Stimulated activated CD4-positive, alpha-beta T cell treated with anti-CD3 and anti-CD28 coated beads, Interleukin-2, amount 100 ng/mL, for 24 hours (primary cell): Measurements from ENCODE around the gene XXYLT1.
"Not testable (repeated sequence)": the region's sequence is repeated elsewhere in the genome, so short reads cannot be mapped to it uniquely, and the experiment has no call there.

ENCODE experiments used
- DNase-seq, 2 donors: peaks; one replicate each; pipeline ENCODE4 v3.0.0-alpha.2; 2020

The XXYLT1 gene, protein sequence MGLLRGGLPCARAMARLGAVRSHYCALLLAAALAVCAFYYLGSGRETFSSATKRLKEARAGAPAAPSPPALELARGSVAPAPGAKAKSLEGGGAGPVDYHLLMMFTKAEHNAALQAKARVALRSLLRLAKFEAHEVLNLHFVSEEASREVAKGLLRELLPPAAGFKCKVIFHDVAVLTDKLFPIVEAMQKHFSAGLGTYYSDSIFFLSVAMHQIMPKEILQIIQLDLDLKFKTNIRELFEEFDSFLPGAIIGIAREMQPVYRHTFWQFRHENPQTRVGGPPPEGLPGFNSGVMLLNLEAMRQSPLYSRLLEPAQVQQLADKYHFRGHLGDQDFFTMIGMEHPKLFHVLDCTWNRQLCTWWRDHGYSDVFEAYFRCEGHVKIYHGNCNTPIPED

DNA sequence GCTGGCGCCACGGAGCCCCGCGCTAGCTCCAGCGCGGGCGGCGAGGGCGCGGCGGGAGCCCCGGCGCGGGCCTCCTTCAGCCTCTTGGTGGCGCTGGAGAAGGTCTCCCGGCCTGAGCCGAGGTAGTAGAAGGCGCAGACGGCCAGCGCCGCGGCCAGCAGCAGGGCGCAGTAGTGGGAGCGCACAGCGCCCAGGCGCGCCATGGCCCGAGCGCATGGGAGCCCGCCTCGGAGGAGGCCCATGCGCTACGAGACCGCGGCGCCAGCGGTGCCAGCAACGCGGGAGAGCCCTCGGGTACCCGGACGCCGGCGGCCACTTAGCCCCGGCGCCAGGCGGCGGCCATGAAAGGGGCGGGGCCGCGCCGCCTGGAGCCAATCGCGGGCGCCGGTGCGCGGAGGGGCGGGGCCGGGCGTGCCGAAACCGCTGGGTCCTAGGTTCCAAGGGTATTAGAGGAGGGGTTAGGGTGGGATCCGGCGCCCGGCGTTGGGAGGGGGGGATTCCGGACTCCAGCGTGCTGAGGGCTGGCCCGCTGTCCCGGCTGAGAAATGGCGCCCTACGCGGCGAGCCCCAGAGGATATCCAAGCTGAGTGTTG lies at the start of gene XXYLT1:
Gene XXYLT1, minus strand, starts transcription at position 343 of the 593 bp plus-strand sequence. Its CDS starts 101 bp downstream, at position 242.
- peak; percentile 89 to 92 for DNase-seq

DNA sequence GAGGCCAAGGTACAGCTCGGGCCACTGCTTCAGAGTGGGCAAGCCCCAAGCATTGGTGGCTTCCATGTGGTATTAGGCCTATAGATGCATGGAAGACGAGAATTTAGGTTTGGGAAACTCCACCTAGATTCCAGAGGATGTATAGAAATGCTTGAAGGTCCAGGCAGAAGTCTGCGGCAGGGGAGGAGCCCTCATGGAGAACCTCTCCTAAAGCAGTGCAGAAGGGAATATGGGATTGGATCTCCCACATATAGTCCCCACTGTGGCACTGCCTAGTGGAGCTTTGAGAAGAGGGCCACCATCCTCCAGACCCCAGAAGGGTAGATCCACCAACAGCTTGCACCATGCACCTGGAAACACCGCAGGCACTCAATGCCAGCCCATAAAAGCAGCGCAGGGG lies 48.1 kb upstream of the XXYLT1 start:
- DNase-seq, result no peak

DNA sequence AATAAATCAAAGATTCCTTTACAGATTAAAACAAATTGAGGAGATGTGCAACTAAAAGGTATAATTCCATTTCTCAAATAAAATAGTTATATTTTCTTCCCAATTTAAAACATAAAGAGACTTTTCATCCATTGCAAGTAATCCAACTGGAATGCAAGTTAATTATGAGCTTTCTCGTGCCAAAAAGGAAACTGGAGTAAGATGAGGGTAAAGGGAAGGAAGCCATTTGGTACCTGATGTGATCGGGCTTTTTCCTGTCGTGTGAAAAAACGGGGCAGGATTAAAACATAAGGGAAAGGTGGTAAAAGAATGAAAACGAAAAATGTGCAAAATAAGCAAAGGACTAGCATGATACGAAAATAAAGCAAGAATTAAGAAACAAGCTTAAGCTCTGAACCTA lies 41.8 kb upstream of the XXYLT1 start:
- no peak for DNase-seq

DNA sequence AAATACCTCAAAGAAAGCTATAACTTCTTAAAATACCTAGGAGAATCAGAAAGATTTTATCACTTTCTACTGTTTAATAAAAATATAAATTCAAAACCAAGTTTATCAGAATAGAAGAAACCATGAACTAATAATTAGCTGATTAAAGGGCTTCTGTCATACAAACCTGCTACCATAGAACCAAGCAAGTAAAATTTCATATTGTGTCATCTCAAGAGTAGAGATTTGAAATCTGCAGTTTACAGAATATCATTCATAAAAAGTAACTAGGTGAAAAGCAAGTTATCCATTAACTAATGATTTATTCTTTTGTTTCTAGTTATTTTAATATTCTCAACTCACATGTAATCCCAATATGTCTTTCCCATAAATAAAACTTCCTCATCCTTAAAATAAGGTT lies 36.8 kb upstream of the XXYLT1 start:
- DNase-seq, result no peak

DNA sequence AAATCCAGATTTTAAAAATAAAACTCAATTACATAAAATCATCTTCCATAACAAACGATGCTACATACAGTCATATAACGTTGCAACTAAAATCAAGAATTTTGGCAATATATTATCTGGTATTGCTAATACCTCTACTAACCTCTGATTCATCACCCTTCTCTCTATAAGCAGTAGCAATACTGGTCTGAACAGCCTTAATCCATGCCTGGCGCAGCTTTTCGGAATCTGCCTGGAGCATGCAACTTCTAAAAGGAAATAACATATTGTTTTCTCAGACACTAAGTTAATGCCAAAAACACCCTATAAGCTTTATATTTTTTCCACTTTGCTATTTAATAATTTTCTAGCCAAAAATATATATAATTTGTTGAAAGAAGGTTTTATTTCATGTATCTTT lies 35.4 kb upstream of the XXYLT1 start:
- DNase-seq, result no peak

DNA sequence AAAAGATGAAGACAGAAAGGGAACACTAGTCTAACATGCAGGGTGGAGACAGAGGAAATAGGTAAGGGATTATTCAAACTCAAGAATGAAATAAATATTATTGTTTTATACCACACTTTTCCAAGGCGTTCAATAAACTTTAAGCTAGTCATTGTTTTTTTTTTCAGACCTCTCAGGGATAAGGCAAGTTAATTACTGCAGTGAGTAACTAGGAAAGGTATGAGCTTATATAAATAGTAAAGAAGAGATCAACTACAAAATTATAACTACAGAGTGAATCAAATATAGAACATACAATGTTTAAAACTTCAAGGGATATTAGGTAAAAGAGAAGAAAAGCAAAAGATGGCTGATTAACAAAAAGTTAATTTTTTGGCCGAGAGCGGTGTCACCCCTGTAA lies 31.5 kb upstream of the XXYLT1 start:
- no peak for DNase-seq

DNA sequence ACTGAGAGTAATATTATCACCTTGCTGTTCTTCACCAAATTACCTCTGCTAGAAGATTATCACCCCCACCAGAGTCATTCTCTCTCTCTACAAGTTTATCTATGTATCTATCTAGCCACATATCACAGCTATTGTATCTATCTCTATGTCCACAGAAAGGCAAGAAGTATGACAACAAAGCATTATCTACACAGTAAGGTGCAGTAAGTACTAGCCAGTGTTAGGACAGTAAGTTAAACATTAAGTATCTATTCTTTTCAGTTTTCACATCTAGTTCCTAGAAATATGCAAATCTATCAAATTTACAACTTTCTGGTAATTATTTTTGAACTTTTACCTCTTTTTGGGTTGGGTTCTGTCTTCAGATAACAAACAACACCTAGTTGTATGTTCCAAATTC lies 26.5 kb upstream of the XXYLT1 start:
- DNase-seq, result no peak

DNA sequence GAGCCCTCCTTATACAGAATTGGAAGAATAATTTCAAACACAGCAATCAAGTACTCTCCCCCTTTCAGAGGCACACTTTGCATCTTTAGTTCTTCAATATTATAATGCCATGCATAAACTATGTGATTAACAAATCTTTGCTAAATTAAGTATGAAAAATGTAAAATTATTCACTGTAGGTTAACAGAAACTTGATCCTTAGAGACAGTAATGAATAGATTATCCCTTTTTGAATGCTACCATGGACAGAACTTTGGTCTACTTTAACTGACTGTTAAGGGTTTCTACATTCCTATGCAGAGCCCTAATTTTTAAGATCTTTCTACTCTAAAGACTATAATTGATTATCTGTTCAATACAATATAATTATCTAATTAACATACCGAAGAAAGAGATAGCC lies 25.7 kb upstream of the XXYLT1 start:
- DNase-seq, result no peak

DNA sequence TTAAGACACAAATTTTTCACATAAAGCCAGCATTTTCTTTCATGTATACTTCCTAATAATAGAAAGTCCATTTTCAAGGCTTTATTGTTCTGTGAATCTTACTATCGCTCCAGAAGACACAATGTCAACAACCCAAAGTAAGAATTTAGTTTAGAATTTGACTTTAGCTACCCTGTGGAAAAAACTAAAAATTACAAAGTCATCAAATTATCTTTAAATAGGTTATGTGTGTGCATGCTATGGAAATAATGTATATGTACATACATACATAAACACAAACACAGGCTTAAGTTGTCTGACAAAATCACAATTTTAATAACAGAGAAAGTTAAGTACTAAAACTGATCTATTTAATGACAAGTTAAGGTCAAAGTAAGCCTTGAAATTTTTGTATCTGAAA lies 20.2 kb upstream of the XXYLT1 start:
- no peak for DNase-seq

DNA sequence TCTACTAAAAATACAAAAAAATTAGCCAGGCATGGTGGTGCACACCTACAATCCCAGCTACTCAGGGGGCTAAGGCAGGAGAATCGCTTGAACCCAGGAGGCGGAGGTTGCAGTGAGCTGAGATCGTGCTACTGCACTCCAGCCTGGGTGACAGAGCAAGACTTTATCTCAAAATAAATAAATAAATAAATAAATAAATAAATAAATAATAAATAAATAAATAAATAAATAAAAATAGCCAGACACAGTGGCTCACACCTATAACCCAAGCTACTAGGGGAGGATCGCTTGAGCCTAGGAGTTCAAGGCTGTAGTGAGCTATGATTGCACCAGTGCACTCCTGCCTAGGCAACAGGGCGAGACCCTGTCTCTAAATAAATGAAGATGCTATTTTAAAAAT lies 19.7 kb upstream of the XXYLT1 start:
- DNase-seq, result not testable (repeated sequence)

DNA sequence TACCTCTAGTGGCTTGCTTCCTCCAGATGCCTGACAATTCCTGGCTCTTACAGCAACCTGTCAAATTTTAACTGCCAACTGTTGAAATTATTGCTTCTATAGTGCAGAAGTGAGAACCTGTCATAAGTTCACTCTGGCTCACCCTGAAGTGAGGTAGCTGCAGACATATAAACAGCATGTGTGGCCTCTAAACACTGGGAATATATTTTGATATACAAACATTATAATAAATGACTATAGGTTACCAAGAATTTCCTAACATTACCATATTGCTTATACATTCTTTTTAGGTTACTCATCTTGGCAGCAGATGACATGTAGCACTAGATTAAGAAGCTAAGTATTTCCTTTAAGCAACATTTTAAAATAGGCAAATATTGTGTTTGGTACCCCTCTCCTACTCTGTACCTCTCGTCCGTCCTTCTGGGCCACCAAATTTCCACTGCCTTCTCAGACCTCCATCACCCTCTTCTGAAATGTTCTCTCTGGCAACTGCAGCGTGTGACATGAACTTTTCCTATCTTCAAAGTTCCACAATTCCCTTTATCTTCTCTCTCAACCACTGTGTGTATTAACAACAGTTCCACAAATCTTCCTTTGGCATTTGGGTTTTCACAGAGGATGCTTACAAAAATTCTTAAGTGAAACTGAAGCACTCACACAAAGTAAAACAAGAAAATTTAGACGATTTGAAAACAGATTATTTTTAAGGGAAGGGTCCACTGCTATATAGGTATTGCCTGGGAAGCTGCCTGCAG lies 15.3 kb upstream of the XXYLT1 start:
- no peak for DNase-seq

DNA sequence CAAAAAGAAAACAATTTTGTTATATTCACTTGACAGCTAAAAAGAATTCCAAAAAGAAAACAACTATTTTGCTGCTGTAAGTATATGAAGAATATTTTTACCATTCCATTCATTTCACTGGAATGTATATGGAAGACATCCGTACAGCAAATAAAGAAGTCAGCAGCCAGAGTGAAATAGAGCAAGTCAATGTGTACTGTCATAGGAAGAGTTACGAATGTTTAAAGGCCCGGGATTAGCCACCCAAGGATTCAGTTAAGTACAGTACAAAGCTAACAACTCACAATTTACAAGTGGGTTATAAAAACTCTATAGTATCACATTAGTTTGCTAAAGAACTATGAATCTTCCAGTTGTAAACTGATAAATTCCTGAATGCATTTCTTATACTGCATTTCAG lies 14.4 kb upstream of the XXYLT1 start:
- no peak for DNase-seq

DNA sequence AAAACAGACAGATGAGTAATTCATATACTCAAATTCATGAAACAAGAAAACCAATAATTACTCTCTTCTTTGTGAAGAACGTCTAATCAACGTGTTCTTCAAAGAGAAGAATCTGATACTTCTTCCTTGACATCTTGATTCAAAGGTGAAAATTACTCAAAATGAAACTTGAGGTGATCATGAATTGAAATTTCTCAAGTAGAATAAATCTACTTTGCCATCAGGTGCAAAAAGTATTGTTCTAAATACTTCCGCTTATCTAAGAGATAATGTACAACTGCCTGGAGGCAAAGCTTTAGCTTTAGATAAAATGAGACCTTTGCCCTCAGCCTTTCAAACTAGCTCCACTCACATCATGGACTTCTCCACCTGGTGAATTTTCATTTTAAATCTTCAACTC lies 13.9 kb upstream of the XXYLT1 start:
- DNase-seq, result no peak

DNA sequence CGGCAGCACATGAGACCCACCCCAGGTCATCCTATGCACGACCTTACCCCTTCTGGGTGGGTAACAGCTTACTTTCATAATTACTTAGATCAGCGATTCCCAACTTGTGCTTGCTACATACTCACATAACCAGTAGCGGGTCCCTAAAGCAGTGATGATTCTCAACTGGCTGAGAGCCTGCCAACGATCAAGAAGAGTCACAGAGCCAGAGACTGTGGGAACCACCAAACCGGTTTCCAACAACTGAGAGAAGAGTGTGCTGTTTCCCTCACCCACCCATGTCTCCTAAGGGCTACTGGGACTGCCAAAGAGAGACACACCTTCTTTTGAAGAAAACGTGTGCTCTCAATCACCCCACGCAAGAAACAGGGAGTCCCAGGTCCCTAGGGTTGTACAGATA lies 12.0 kb upstream of the XXYLT1 start:
- DNase-seq, result no peak

DNA sequence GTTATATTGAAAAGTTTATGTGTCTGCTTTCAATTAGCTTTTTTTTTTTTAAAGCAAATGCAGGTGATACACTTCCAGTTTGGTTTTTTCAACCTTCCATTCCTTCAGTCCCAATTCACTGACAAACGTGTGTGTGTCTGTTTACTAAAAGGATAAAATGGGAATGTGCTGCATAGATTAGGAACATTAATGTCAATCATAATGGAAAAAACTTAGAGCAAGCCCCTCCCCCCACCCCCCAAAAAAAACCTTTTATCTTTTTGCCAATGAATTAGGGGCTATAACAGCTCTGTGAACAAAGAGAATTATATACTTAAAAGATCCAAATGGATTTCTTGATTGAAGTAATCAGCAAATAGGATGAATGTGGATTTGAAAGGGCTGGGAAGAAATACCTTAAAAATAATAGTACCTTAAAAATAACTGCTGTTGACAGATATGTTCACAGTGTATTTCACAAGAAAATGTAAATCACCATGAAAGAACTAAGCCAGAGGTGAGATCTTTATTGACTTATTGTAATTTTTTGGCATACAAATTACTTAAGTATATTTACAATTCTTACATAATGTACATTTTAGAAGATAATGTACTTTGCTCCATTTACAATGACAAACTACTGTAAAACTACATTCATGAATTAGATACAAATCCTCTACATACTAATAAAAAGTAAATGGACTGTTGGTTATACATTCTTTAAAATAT lies 3.5 kb upstream of the XXYLT1 start:
- DNase-seq, result no peak

DNA sequence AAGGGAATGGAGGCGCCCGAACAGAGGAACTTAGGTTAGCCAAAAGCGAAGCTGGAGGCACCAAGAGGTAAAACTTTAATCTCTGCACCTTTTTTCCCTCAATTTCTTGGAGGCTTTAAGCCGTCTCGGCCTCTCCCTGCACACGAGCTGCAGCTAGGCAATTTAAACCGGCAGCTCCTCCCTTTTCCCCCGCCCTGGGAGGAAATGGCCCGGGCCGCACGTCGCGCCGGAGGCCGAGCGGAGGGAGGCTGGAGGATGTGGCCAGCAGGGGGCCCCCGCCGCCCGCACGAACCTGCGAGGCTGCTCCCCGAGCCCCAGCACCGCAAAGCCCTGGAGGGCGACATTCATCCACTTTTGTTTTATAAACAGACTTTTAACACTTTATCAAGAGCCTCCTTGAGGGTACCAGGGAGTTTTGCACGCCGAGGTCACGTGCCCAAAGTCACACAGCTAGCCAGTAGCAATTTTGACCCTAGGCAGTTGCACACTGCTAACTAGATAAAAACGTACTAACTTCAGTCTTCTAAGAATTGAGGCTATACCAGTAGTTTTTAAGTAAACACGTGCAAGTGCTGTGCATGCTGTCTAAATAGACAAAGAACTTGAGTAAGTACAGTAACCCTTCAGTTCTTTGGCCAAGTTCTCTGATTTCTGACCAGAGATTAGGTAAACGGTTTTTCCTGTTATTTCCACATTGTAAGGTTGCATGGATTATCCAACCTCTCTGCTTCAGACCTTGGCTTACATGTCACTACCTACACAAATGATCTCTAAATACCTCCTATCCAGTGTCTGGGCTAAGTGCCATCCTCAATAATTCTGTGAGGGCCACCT lies 668 bp upstream of the XXYLT1 start:
- DNase-seq, result peak; percentile 93

DNA sequence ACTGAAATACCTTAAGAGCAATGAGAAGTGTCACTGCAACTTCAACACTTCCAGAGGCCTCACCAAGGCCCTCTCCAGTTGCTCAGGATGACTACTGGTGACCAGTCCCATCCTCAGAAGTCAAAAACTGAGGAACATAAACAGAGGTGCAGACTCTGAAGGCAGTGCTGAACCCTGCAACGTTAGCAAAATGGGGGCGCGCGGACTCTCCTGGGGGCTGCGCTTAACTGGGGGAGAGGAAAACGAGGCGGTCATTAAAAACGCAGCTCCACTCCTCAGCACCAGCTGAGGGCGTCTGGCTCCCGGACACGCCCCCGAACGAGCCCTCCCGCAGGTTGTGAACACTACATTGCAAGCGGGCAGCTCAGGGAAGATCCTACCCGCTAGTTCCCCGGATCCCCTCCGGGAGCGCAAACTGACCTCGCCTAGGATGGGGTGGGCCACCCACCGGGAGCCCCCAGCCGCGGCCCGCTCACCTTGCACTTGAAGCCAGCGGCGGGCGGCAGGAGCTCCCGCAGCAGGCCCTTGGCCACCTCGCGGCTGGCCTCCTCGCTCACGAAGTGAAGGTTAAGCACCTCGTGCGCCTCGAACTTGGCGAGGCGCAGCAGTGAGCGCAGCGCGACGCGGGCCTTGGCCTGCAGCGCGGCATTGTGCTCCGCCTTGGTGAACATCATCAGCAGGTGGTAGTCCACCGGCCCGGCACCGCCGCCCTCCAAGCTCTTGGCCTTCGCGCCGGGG lies 711 bp downstream of the XXYLT1 start:
- DNase-seq, result peak; percentile 43 to 67

DNA sequence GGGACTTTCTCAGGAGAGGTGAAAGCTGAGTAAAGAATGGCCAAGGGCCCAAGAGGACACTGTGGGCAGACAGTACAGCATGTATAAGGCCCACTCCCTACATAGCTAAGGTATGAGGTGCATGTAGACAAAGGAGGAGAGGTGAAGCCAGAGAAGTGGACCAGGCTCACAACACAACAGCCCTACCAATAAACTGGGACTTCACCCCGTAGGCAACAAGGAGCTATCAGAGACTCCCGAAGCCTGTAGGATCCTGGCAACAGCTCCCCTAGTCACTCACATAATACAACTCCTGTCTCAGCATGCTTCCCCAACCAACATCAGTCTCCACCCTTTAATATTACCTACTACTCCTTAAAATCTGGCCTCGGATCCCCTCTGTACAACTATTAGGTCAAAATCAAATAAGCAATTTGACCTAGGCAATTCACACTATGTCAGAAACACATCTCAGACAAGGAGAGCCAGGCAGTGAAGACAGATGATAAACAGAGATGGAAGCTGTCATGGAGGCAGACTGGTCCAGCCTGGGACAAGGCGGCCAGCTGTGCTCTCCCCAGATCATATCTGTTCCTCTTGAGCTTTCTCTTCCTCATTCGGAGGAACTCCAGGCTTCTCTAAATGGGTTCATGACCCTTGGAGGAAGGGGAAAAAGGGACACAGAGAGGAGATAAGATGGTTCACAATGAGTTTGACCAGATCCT lies 1.4 kb downstream of the XXYLT1 start:
- DNase-seq, result no peak

DNA sequence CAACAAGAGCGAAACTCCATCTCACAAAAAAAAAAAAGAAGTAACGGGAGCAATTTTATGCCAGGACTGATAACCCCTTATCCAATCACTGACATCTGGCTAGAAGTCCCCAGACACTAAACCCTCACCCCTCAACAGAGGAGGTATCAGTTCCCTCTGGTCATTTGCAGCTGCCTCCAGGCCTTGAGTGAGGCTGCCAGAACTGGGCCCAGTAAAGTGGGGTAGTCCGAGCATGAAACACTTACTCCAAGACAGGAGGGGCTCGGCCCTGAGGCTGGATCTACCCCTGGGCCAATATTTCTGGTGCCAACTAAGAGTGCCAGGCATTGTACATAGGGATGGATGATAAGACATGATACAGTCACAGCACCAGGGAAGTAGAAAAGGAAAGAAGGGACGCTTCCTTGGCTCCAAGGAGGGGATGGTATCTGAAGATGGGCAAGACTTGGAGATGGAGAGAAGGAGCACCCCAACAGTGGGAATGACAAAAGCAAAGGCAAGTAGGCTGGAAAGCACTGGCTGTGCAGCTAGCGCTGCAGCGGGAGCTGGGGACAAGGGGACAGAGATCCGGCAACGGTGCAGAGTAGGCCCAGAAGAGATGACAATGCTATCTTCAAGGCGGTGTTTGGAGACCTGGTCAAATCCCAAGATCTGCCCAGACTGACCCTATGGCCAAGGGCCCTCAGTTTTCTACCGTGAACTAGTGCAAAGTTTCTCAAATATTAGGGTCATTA lies 2.2 kb downstream of the XXYLT1 start:
- DNase-seq, result no peak

DNA sequence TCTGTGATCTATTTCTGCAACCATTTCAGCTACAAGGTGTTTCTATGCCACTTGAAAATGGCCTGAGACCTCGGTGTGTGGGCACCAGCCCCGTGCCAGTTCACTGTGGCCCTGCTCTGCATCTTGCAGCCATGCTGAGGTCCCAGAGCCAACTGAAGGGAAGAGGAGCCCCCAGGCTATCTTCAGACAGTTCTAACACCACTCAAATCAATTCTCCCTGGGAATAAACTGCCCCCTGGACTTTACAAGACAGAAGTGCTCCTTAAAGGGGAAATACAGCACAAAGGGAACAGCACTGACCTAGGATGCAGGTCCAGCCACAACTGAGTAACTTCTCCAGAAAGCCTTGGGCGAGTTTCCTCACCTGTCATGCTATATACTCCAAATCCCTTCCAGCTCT lies 3.9 kb downstream of the XXYLT1 start:
- DNase-seq, result no peak
